OCI-LY1 (cell line): ENCODE data around the gene HSPA1B.
"Not testable (repeated sequence)": the region's sequence is repeated elsewhere in the genome, so short reads cannot be mapped to it uniquely, and the experiment has no call there.

ENCODE experiments used
- EZH2 ChIP-seq: fragments of 200-600 bp; sonication (generic), shearing (Covaris generic); IDR thresholded peaks from 2 replicates; pipeline ENCODE4 v1.8.0; 2017; ENCODE audit warnings: borderline replicate concordance, mixed run types, mild to moderate bottlenecking, antibody characterized with exemption, low read length, moderate library complexity, mixed read lengths
- TF ChIP-seq, protein P1 (sequence below): fragments of 200-600 bp; sonication (generic), shearing (Covaris generic); IDR thresholded peaks from 2 replicates; pipeline ENCODE4 v1.5.1; 2017; ENCODE audit warnings: mild to moderate bottlenecking, antibody characterized with exemption, low read length, moderate library complexity, mixed read lengths

DNA sequence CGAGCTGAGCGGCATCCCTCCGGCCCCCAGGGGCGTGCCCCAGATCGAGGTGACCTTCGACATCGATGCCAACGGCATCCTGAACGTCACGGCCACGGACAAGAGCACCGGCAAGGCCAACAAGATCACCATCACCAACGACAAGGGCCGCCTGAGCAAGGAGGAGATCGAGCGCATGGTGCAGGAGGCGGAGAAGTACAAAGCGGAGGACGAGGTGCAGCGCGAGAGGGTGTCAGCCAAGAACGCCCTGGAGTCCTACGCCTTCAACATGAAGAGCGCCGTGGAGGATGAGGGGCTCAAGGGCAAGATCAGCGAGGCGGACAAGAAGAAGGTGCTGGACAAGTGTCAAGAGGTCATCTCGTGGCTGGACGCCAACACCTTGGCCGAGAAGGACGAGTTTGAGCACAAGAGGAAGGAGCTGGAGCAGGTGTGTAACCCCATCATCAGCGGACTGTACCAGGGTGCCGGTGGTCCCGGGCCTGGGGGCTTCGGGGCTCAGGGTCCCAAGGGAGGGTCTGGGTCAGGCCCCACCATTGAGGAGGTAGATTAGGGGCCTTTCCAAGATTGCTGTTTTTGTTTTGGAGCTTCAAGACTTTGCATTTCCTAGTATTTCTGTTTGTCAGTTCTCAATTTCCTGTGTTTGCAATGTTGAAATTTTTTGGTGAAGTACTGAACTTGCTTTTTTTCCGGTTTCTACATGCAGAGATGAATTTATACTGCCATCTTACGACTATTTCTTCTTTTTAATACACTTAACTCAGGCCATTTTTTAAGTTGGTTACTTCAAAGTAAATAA is 10.2 kb upstream of the HSPA1B start:
- TF ChIP-seq, protein P1, sequence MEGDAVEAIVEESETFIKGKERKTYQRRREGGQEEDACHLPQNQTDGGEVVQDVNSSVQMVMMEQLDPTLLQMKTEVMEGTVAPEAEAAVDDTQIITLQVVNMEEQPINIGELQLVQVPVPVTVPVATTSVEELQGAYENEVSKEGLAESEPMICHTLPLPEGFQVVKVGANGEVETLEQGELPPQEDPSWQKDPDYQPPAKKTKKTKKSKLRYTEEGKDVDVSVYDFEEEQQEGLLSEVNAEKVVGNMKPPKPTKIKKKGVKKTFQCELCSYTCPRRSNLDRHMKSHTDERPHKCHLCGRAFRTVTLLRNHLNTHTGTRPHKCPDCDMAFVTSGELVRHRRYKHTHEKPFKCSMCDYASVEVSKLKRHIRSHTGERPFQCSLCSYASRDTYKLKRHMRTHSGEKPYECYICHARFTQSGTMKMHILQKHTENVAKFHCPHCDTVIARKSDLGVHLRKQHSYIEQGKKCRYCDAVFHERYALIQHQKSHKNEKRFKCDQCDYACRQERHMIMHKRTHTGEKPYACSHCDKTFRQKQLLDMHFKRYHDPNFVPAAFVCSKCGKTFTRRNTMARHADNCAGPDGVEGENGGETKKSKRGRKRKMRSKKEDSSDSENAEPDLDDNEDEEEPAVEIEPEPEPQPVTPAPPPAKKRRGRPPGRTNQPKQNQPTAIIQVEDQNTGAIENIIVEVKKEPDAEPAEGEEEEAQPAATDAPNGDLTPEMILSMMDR, result peak; percentile 21; the same call in 1 of the 2 replicates
- not testable (repeated sequence) for TF ChIP-seq EZH2
